Activated CD8-positive, alpha-beta memory T cell treated with anti-CD3 and anti-CD28 coated beads, Interleukin-2, amount 50 U/mL, for 48 hours (primary cell): ENCODE measurements around the gene ZNF680.
"Not testable (repeated sequence)": the region's sequence is repeated elsewhere in the genome, so short reads cannot be mapped to it uniquely, and the experiment has no call there.

Experiments
- DNase-seq: peaks from one replicate; pipeline ENCODE4 v3.0.0-alpha.2; 2020

ZNF680 gene

DNA sequence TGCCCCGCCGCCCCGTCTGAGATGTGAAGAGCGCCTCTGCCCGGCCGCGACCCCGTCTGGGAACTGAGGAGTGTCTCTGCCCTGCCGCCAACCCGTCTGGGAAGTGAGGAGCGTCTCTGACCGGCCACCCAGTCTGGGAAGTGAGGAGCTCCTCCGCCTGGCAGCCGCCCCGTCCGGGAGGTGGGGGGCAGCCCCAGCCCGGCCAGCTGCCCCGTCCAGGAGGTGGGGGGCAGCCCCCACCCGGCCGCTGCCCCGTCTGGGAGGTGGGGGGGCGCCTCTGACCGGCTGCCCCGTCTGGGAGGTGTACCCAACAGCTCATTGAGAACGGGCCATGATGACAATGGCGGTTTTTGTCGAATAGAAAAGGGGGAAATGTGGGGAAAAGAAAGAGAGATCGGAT lies 8.7 kb downstream of the ZNF680 start:
- not testable (repeated sequence) for DNase-seq

DNA sequence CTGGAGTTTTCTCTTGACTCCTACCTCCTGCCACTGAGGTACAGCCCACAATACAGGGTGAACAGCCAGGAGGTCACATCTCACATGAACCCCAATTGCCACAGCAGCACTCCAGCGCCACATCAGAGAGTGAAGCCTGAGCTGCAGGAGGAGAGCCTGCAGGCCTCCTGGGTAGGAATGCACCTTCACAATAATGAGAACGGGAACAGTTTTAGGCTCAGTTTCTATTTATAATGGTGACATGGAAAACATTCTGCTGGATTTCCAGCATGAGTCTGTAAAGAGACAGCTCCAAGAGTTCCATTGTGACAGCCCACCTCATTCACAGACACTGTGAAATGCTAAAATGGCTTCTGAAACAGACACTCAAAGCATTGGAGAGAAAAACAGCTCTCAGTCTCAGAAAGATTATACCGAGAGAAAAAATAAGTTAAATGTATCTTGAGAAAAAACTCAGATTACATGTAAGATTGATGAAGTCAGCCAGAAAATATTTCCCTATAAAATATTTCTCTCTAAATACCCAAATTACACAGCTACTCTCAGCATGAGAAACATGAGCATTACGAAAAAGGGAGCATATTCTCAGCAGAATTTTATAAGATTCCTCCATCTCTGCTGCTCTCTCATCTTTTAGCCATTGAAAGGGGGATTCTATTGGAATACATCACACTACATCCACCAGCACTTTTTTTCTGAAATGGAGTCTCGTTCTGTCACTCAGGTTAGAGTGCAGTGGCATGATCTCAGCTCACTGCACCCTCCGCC lies 11.3 kb downstream of the ZNF680 start:
- no peak for DNase-seq

DNA sequence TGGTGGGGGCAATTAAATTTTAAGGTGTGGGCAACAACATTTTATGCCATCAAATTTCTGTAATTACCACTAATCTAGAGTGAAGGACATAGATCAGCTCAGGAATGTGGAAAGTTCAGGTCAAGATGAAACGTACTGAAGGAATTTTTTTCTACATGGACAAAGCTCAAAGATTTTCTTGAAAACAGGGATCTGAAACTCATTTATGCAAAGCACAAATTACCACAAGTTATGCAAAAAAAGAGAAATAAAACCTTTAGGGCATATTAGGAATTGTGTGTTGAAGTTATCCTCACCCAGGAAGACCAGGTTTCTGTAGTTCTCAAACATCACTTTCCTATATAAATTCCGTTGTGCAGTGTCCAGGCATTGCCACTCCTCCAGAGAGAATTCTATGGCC lies 18.9 kb downstream of the ZNF680 start:
- no peak for DNase-seq

DNA sequence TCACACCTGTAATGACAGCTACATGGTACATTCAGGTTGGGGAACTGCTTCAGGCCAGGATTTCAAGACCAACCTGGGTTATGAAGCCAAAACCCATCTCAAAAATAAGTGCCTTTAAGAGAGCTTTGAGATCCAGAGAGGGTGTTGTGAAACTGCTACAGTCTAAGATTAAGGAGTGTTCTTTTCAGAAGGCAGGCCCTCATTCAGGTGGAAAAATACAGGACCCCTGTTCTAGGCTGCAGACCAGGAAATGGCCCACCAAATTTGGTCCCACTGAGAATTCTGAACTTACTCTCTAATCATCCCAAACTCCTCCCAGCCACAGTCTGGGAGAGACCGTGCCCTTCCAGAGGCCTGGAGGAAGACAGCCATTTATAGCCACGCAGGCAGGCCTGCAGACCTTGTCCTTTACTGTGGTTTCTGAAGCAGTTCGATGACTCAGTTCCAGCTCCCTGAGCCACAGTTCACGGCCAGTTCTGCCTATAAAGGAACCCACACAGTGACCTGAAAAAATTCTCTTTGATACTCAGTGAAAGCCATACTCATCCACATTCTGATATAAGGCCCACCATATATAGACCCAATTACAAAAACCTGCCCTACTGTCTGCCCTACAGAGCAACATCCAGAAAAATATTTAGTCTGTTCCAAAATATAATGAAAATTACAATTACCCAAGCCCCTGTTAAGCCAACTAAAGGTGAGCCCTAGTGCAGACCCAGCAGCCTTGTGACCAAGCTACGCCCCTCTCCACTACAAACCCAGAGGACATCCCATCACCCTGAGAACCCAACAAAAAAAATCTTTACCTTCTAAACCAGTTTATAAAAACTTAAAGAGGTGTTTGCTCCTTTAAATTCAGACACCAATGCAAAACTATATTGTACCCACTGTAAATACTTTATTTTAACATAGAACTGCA lies 21.2 kb downstream of the ZNF680 start:
- DNase-seq = no peak

DNA sequence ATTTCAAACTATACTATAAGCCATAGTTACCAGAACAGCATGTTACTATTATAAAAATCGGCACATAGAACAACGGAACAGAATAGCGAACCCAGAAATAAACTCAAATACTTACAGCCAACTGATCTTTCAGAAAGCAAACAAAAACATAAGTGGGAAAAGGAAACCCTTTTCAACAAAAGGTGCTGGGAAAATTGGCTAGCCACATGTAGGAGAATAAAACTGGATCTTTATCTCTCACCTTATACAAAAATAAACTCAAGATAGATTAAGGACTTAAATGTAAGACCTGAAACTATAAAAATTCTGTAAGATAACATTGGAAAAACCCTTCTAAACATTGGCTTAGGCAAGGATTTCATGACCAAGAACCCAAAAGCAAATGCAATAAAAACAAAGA lies 29.1 kb downstream of the ZNF680 start:
- DNase-seq = no peak

DNA sequence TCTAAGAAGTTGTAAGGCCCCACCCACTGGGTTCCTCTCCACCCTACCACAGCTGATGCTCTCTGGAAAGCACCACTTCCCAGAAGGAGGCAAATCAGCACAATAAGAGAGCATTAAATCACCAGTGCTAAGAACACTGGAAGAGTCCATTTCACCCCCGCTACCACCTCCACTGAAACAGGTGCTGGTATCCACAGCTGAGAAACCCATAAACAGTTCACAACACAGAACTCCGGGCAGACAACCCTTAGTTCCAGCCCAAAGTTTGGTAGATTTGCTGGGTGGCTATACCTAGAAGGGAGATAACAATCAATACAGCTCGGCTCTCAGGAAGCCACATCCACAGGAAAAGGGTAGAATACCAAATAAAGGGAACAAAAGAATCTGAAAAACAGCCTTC lies 34.1 kb downstream of the ZNF680 start:
- DNase-seq = no peak

DNA sequence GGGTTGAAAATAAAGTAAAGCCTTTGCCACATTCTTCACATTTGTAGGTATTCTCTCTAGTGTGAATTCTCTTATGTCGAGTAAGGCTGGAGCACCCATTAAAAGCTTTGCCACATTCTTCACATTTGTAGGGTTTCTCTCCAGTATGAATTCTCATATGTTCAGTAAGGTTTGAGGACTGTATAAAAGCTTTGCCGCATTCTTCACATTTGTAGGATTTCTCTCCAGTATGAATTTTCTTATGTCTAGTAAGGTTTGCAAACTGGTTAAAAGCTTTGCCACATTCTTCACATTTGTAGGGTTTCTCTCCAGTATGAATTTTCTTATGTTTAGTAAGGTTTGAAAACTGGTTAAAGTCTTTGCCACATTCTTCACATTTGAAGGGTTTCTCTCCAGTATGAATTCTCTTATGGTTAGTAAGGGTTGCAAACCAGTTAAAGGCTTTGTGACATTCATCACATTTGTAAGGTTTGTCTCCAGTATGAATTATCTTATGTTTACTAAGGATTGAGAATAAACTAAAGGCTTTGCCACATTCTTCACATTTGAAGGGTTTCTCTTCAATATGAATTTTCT lies 41.4 kb downstream of the ZNF680 start:
- no peak for DNase-seq

DNA sequence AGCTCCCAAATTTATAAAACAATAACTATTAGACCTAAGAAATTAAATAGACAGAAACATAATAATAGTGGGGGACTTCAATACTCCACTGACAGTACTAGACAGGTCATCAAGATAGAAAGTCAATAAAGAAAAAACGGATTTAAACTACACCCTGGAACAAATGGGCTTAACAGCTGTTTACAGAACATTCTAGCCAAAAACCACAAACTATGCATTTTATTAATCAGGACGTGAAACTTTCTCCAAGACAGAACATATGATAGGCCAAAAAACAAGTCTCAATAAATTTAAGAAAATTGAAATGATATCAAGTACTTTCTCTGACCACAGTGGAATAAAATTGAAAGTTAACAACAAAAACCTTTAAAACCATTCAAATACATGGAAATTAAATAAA lies 46.4 kb downstream of the ZNF680 start:
- no peak for DNase-seq

DNA sequence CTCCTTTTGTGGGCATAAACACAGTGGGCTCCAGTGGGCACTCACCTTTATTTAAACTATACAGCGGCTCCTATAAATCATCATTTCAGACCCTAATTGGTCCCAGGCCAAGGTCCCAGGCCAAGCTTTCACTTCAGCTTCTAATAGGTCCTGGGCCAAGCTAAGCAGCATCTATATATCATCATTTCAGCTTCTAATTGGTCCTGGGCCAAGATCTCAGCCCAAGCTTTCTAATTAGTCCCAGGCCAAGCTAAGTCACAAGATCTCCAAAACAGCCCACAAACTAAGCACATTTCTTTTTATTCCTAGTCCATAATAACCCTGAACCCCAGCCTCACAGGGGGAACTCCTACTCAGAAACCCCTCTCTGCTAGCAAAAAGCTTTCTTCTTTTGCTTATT lies 47.1 kb downstream of the ZNF680 start:
- DNase-seq = no peak

DNA sequence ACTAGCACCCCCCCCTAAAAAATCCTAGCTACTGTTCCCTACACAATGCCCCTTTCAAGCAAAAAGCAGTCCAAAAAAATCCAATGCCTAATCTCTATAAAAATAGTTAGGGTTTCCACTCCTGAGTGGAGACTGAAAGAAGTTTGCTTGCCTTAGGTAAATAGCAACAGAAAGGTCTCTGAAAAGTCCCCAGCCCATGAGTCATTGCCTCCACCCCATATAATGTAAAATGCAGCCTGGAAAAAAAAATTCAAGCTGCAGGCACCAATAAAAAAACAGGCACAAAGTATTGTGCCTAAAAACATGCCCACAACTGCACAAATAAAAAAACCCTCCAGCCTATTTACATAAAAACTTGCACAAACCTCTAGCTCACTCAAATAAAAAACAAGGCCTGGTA lies 47.5 kb downstream of the ZNF680 start:
- no peak for DNase-seq

DNA sequence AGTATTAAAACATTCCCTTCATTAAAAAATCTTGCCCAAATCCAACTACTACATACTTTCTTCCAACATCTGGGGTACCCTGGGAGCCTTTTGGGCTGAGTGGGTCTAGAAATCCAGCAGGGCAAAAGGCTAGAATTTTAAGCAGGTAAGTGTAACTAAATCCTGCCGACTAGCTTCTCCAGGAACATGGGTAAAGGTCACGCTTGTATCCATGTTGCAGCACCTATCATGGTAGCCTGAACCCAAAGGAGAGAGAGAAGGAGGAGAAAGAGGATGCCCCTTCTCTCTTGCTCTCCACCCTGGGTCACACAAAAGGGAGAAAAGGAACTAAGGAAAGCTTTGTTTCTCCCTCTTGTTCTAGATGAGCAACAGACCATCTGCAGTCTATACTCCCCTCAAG lies 53.3 kb downstream of the ZNF680 start:
- no peak for DNase-seq

DNA sequence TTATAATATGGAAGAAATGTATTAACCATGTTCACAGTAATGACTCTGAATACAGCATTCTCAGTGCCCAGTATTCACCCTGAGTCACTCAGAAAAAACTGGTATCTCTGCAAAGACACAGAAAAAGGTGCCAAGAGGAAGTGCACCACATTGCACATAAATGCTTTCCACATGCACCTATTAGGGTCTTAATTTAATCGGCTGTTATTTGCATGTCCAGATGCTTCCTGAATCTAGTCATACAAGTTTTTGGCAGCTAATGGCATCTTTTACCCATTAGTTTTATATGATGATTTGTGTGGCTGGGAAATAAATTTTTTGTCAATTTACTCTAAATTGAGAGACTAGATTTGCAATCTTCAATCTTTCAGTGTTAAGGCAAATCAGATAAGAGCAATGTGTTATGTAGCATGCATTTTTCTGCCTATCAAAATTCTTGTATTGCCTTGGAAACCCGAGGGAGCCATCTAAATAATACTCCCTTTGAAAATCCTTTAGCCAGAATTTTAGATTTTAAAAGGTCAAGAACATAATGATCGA lies 58.2 kb downstream of the ZNF680 start:
- DNase-seq = no peak

DNA sequence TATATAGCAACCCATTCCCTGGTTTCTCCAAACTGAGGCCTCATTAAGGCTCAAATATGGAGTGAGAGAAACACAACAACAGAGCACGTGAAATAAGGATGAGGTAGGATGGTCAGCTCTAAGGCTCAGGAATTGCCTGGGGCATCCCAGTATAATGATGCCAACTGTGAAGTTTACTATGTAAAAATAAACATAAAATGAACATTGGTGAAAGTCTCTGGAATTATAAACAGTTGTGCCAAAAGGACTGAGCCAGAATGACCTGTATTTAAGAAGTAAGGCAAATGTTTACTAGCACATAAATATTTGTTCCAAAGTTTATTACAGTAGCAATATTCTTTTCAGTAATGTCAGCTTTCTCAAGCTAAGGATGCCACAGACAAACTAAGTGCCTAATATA lies 64.6 kb downstream of the ZNF680 start:
- no peak for DNase-seq

DNA sequence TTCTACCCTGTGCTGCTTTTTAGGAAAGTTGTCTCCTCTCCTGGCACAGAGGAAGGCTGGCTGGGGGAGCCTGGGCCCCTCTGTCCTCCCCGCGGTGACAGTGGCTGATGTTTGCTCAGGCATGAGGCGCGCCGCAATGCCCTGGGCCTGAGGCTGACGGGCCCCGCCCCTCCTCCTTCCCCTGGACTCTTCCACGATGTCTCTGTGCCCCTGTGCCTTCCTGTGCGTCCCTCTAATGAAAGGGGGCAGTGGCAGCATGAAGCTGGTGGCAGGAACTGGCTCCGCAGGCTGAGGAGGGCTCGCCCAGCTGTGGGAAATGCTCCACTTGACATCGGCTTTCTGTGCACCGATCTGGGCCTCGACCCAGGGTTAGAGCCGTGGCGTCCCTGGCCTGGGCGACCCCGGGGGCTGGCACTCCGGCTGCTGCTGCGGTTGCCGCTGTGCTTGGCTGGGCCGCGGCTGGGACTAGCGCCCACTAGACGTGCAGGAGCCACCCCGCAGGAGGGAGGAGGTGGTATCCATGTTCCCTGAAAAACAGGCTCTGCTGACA lies 67.9 kb downstream of the ZNF680 start:
- DNase-seq = no peak

DNA sequence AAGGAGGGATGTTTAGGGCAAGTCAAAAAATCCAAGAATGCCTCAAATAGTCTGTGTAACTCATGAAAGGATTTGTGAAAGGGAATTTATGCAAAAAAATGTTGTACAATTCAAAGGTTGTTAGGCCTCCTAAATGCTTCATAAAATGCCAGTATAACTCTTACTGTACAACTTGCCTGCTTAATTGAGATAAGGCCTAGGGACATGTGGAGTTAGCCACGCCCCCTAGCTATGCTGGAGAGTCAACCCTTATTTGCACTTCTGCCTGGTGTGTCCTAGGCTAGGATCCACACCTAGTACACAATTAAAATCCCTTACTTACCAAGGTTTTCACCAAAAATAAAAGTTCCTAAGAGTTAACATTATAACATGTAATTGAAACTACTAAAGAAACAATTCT lies 77.2 kb downstream of the ZNF680 start:
- no peak for DNase-seq
